OCI-LY3 (cell line): ENCODE measurements around the gene ARHGAP10.
A peak's percentile ranks its signal among the peaks of the same experiment; 100 is the strongest.

Source experiments
- H2AFZ ChIP-seq: fragments of 200-600, 300-600 bp; shearing (Covaris generic); 2 replicates; pipeline ENCODE4 v1.6.0; 2014; ENCODE audit warnings: antibody characterized with exemption, low read depth, low read length
- H3K27ac ChIP-seq: fragments of 200-600, 300-600 bp; sonication (generic); 2 replicates; pipeline ENCODE4 v1.5.1; 2014; ENCODE audit warnings: mild to moderate bottlenecking, low read length, moderate library complexity, mixed read lengths
- H3K27me3 ChIP-seq: fragments of 200-600, 300-600 bp; sonication (generic); 2 replicates; pipeline ENCODE4 v1.6.1; 2014; ENCODE audit warnings: low read depth, low read length, mixed read lengths
- H3K36me3 ChIP-seq: fragments of 200-600, 300-600 bp; sonication (generic); replicated peaks from 2 replicates; pipeline ENCODE3; 2014; ENCODE audit warnings: low read depth, low read length, mixed read lengths
- H3K4me1 ChIP-seq: fragments of 300-600, 200-600 bp; sonication (generic); 2 replicates; pipeline ENCODE4 v1.6.1; 2014; ENCODE audit warnings: low read length, mixed read lengths
- H3K4me2 ChIP-seq: fragments of 200-600, 300-600 bp; sonication (generic); 2 replicates; pipeline ENCODE4 v1.6.1; 2014; ENCODE audit warnings: low read length, mixed read lengths
- H3K4me3 ChIP-seq: fragments of 300-600, 200-600 bp; sonication (generic); 2 replicates; pipeline ENCODE4 v1.5.1; 2014; ENCODE audit warnings: antibody characterized with exemption, mild to moderate bottlenecking, low read length, moderate library complexity
- H3K79me2 ChIP-seq: fragments of 300-600, 200-600 bp; shearing (Covaris generic); 2 replicates; pipeline ENCODE4 v1.6.1; 2014; ENCODE audit warnings: mild to moderate bottlenecking, low read length, mixed read lengths
- H3K9ac ChIP-seq: fragments of 300-600, 200-600 bp; shearing (Covaris generic); 2 replicates; pipeline ENCODE4 v1.6.0; 2014; ENCODE audit warnings: mild to moderate bottlenecking, low read length, moderate library complexity
- H3K9me3 ChIP-seq: fragments of 200-600, 300-600 bp; shearing (Covaris generic); 2 replicates; pipeline ENCODE4 v1.6.1; 2014; ENCODE audit warnings: low read length, mixed read lengths; ENCODE audit not compliant: insufficient read depth
- H4K20me1 ChIP-seq: fragments of 200-600, 300-600 bp; sonication (generic); 2 replicates; pipeline ENCODE4 v1.6.1; 2016; ENCODE audit warnings: low read length, mixed read lengths; ENCODE audit not compliant: insufficient read depth
- CTCF ChIP-seq: fragments of 200-600, 300-600 bp; sonication (generic); IDR thresholded peaks from 2 replicates; pipeline ENCODE4 v1.5.1; 2014; ENCODE audit warnings: antibody characterized with exemption, low read length, low read depth
- EZH2phosphoT487 ChIP-seq: fragments of 200-600 bp; shearing (Covaris generic); IDR thresholded peaks from 2 replicates; pipeline ENCODE4 v1.6.1; 2018; ENCODE audit warnings: antibody characterized with exemption, mixed run types, low read depth

ARHGAP10 gene

GRCh38 chr4:147839663-147840062 lies 107.8 kb downstream of the ARHGAP10 start:
- peaks cover 19% of the 10 kb centered on the region for H3K4me1 ChIP-seq
- H3K9me3 ChIP-seq = no peaks in the 10 kb centered on the region
- H3K27ac ChIP-seq = no peak overlapping the region
- no peak overlapping the region for H3K4me2 ChIP-seq
- no peak overlapping the region for H2AFZ ChIP-seq
- no peak overlapping the region for H3K9ac ChIP-seq
- no peak overlapping the region for H3K4me3 ChIP-seq
- H3K79me2 ChIP-seq = no peaks in the 10 kb centered on the region
- no peaks in the 10 kb centered on the region for H3K27me3 ChIP-seq
- no peak for TF ChIP-seq EZH2phosphoT487
- no peak for TF ChIP-seq CTCF
- H4K20me1 ChIP-seq = no peaks in the 10 kb centered on the region
- H3K36me3 ChIP-seq = no peaks in the 10 kb centered on the region

- Histone ChIP-seq H3K4me2 (no peak overlapping the region), H3K36me3 (no peaks in the 10 kb centered on the region), H3K27me3 (no peaks in the 10 kb centered on the region), H4K20me1 (no peaks in the 10 kb centered on the region), H3K79me2 (no peaks in the 10 kb centered on the region), H2AFZ (no peak overlapping the region), H3K9ac (no peak overlapping the region), H3K4me3 (no peak overlapping the region), H3K27ac (no peak overlapping the region), H3K4me1 (peaks cover 16% of the 10 kb centered on the region), H3K9me3 (no peaks in the 10 kb centered on the region)
- TF ChIP-seq EZH2phosphoT487 (no peak), CTCF (no peak)
Measured at GRCh38 chr4:147840838-147841738, 109.2 kb downstream of the ARHGAP10 start.

- TF ChIP-seq EZH2phosphoT487 = no peak
- no peak for TF ChIP-seq CTCF
- no peak overlapping the region for H2AFZ ChIP-seq
- H4K20me1 ChIP-seq = no peaks in the 10 kb centered on the region
- no peak overlapping the region for H3K4me2 ChIP-seq
- 0 out of 2 replicates have a peak, but pooled peaks cover 3% of the 10 kb centered on the region for H3K4me1 ChIP-seq
- H3K36me3 ChIP-seq = no peaks in the 10 kb centered on the region
- no peaks in the 10 kb centered on the region for H3K9me3 ChIP-seq
- no peak overlapping the region for H3K27ac ChIP-seq
- H3K79me2 ChIP-seq = no peaks in the 10 kb centered on the region
- H3K27me3 ChIP-seq = no peaks in the 10 kb centered on the region
- no peak overlapping the region for H3K9ac ChIP-seq
- no peak overlapping the region for H3K4me3 ChIP-seq
Measured at GRCh38 chr4:147842573-147842972, 110.7 kb downstream of the ARHGAP10 start.

GRCh38 chr4:147843162-147843561 lies 111.3 kb downstream of the ARHGAP10 start:
- no peak overlapping the region for H2AFZ ChIP-seq
- no peak overlapping the region for H3K4me3 ChIP-seq
- H3K27ac ChIP-seq = no peak overlapping the region
- TF ChIP-seq CTCF (peak; percentile 41), EZH2phosphoT487 (no peak)
- H3K4me1 ChIP-seq = 0 out of 2 replicates have a peak, but pooled peaks cover 3% of the 10 kb centered on the region
- H3K36me3 ChIP-seq = no peaks in the 10 kb centered on the region
- H3K27me3 ChIP-seq = no peaks in the 10 kb centered on the region
- H3K9ac ChIP-seq = no peak overlapping the region
- no peaks in the 10 kb centered on the region for H3K79me2 ChIP-seq
- H3K9me3 ChIP-seq = no peaks in the 10 kb centered on the region
- no peaks in the 10 kb centered on the region for H4K20me1 ChIP-seq
- no peak overlapping the region for H3K4me2 ChIP-seq
